ENCODE measurements around the gene CDC20.

Gene CDC20

GRCh38 chr1:43381612-43382011 is 22.8 kb downstream of the CDC20 start:
- Histone ChIP-seq H3K27ac (no peak overlapping the region), H3K27me3 (ENCODE audit: insufficient read depth, low read depth) (no peaks in the 10 kb centered on the region), H3K79me2 (ENCODE audit: insufficient read depth, low read depth) (no peaks in the 10 kb centered on the region), H3K4me1 (ENCODE audit: low read depth, poor library complexity, severe bottlenecking) (no peaks in the 10 kb centered on the region), H3K4me2 (no peak overlapping the region), H2AFZ (ENCODE audit: low read depth) (no peak overlapping the region), H3K9ac (no peak overlapping the region), H3K36me3 (ENCODE audit: insufficient read depth) (no peaks in the 10 kb centered on the region; the same call in 1 of the 2 replicates), H3K4me3 (IDR thresholded peaks at IDR 0.05; ENCODE audit: insufficient read depth, low read depth, low read length) (no peak overlapping the region), H4K20me1 (ENCODE audit: insufficient read depth) (no peaks in the 10 kb centered on the region)
- TF ChIP-seq CTCF (conservative IDR thresholded peaks at IDR 0.05; ENCODE audit: low read depth, low read length), result no peak

- Histone ChIP-seq H4K20me1 (ENCODE audit: insufficient read depth) (no peaks in the 10 kb centered on the region), H3K9ac (no peak overlapping the region), H3K4me3 (IDR thresholded peaks at IDR 0.05; ENCODE audit: insufficient read depth, low read depth, low read length) (no peak overlapping the region), H2AFZ (ENCODE audit: low read depth) (no peak overlapping the region), H3K79me2 (ENCODE audit: insufficient read depth, low read depth) (no peaks in the 10 kb centered on the region), H3K27me3 (ENCODE audit: insufficient read depth, low read depth) (no peaks in the 10 kb centered on the region), H3K4me1 (ENCODE audit: low read depth, poor library complexity, severe bottlenecking) (no peaks in the 10 kb centered on the region), H3K36me3 (ENCODE audit: insufficient read depth) (no peaks in the 10 kb centered on the region; the same call in 1 of the 2 replicates), H3K4me2 (no peak overlapping the region), H3K27ac (no peak overlapping the region)
- no peak for TF ChIP-seq CTCF (conservative IDR thresholded peaks at IDR 0.05; ENCODE audit: low read depth, low read length)
These were observed 23.4 kb downstream of the CDC20 start for GRCh38 chr1:43382027-43382779.

- Histone ChIP-seq H3K4me2 (no peak overlapping the region), H3K36me3 (ENCODE audit: insufficient read depth) (no peaks in the 10 kb centered on the region; the same call in 1 of the 2 replicates), H3K79me2 (ENCODE audit: insufficient read depth, low read depth) (peaks cover 3% of the 10 kb centered on the region), H3K27me3 (ENCODE audit: insufficient read depth, low read depth) (no peaks in the 10 kb centered on the region), H4K20me1 (ENCODE audit: insufficient read depth) (no peaks in the 10 kb centered on the region), H3K4me1 (ENCODE audit: low read depth, poor library complexity, severe bottlenecking) (peaks cover 4% of the 10 kb centered on the region), H3K4me3 (IDR thresholded peaks at IDR 0.05; ENCODE audit: insufficient read depth, low read depth, low read length) (no peak overlapping the region), H2AFZ (ENCODE audit: low read depth) (no peak overlapping the region), H3K27ac (no peak overlapping the region), H3K9ac (no peak overlapping the region)
- TF ChIP-seq CTCF (conservative IDR thresholded peaks at IDR 0.05; ENCODE audit: low read depth, low read length), result no peak
These were observed 24.7 kb downstream of the CDC20 start for GRCh38 chr1:43383449-43383848.

GRCh38 chr1:43386676-43387075 is 27.9 kb downstream of the CDC20 start:
- Histone ChIP-seq H4K20me1 (ENCODE audit: insufficient read depth) (no peaks in the 10 kb centered on the region), H3K27me3 (ENCODE audit: insufficient read depth, low read depth) (no peaks in the 10 kb centered on the region), H2AFZ (ENCODE audit: low read depth) (no peak overlapping the region), H3K79me2 (ENCODE audit: insufficient read depth, low read depth) (peaks cover 33% of the 10 kb centered on the region), H3K27ac (no peak overlapping the region), H3K4me2 (no peak overlapping the region), H3K36me3 (ENCODE audit: insufficient read depth) (no peaks in the 10 kb centered on the region; the same call in 1 of the 2 replicates), H3K4me1 (ENCODE audit: low read depth, poor library complexity, severe bottlenecking) (peaks cover 19% of the 10 kb centered on the region), H3K9ac (no peak overlapping the region), H3K4me3 (IDR thresholded peaks at IDR 0.05; ENCODE audit: insufficient read depth, low read depth, low read length) (no peak overlapping the region)
- TF ChIP-seq CTCF (conservative IDR thresholded peaks at IDR 0.05; ENCODE audit: low read depth, low read length), result no peak
